ENCODE data around the gene IL9.
"Not testable (repeated sequence)": the region's sequence is repeated elsewhere in the genome, so short reads cannot be mapped to it uniquely, and the experiment has no call there.

IL9 gene

DNA sequence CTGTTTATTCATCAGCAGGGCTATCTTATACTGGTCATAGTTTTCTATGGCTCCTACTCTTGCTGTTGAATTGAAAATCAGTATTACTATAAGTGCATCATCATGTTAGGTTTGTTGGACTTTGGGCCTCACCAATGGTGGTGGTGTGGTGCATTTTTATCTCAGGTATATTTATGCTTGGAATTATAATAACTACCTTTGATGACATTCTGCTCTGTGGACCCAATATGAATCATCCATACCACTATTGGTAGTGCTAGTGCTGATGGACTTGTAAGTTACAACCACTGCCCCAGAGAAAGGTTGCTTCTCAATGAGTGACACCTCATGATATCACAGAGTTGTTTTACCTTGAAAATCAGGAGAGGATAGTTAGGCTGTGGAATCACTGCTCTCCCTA, 28.0 kb downstream of the IL9 start:
- no peak for DNase-seq (ENCODE audit: low read depth)

DNA sequence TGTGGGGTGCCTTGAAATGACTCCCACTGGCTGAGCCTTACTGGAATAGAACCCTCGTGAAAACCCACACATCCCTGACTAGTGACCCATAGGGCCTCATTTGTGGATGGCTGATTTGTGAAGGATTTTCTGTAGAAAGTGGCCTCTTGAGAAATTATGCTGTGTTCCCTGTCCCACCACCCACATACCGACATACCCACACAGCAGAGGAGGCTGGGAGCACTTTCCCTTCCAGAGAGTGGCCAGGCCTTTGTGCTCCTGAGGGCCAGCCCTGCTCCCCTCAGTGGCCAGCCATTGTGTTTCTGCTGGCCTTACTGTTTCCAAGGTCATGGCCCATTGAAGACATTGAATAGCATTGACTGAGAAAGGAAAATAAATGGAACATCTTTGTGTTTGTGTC, 29.6 kb downstream of the IL9 start:
- DNase-seq (ENCODE audit: low read depth) = no peak

DNA sequence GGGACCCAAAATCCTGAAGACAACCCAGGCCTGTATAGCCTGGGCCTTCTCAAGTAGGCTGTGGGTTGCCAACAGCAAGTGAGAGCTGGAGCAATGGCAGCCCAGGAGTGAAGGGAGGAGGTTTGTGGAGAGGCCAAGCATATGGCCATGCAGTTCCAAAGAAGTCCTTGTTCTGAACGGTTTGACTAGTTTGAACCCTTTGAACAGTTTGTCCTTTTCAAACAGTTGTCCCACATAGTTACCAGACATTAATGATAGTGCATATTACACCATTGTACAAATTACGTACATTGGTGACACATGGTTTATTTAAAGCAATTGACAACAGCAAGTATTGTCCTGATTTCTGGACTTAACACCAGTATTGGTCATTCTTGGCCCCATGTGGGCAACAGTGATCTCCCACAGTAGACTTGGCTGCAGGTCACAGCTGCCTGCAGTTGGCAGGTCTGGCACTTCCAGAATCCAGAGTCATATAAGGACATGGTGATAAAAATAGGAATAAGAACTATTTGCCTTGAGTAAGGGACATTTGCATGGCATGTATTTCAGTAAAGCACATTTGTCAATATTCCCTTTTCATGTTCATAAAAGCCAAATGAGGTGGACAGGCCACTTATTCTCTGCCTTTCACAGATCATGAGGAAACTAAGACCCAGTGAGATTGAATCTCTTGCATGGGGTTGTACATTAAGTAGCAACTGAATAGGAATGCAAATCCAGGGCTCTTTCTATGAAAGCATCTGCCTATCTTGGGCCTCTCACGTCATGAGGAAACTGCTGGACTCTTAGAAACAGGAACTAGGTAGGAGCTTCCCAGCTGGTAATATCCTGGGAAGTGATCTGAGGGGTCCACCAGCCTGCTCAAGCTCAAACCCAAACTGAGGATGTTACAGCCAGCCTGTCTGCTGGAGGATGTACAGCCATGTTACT, 30.9 kb downstream of the IL9 start:
- no peak for DNase-seq (ENCODE audit: low read depth)

DNA sequence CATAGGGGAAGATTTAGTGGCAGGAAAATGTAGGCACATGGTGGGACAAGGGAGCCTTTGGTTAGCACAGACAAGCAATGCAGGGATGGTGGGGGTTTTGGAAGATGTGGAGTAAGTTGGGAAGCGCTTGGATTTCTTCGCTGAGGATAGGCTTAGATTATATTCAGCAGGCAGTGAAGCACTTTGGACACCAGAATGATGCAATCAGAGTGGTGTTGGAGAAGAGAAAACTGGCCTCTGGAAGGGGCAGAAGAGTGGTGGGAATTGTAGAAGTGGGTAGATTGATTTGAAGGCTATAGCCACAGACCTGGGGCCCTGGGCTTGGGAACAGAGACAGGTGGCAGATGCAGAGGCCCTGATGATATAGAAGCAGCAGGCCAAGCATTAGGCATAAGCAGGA, 32.9 kb downstream of the IL9 start:
- no peak for DNase-seq (ENCODE audit: low read depth)

DNA sequence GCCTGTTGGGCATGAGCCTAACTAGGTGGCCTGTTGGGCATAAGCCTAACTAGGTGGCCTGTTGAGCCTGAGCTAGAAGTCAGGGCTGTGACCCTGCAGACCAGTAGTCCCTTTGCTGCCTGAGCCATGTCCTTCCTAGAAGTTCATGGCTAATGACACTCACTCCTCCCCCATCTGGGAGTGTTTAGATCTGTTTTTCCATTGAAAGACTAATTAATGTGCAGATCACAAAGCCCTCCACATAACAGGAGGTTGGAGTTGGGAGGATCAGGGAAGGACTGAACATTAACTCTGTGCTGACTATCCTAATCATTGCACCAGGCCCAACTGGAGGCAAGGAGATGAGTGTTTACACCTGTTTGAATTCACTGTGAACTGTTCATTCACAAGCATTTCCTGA, 33.6 kb downstream of the IL9 start:
- no peak for DNase-seq (ENCODE audit: low read depth)

DNA sequence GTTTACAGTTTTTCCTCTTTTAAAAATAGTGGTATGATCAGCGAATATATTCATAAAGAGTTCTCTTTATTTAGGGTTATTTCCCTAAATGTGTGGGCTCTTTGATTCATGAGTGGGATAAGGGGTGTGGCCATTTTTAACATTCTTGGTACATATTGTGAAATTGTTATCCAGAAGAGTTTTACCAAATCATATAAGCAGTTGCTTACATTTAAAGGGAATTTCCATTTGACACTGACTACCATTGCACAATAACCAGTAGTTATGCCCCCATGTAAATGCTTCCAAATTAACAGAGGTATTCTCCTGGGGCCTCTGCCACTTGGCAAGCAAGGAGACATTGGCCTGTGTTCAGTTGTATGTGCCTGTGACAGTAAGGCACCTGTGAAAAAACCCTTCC, 34.0 kb downstream of the IL9 start:
- no peak for DNase-seq (ENCODE audit: low read depth)

DNA sequence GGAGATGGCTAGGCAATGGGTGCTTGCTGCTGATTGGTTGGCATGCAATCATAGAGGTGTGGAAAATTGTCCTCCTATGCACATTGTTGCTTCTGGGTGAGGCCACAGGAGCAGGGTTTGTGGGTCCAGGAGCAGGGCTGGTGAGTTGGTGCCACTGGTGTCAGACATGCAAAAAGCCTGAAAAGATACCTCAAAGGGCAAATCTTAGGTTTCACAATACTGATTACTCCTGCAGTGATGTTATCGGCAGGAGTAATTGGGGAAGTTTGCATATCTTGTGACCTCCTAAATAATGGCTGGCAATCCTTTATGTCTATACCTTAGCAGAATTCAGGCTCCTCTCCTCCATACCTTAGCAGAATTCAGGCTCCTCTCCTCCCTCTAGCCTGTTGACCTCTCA, 36.0 kb downstream of the IL9 start:
- DNase-seq (ENCODE audit: low read depth) = no peak

DNA sequence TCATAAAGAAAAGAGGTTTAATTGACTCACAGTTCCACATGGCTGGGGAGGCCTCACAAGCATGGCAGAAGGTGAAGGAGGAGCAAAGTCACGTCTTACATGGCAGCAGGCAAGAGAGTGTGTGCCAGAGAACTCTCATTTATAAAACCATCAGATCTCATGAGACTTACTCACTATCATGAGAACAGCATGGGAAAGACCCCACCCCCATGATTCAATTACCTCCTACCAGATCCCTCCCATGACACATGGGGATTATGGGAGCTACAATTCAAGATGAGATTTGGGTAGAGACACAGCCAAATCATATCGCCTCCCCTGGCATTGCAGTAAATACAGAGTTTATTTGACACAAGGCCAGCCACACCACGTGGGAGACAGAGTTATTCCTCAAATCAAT, 36.5 kb downstream of the IL9 start:
- DNase-seq (ENCODE audit: low read depth) = not testable (repeated sequence)

DNA sequence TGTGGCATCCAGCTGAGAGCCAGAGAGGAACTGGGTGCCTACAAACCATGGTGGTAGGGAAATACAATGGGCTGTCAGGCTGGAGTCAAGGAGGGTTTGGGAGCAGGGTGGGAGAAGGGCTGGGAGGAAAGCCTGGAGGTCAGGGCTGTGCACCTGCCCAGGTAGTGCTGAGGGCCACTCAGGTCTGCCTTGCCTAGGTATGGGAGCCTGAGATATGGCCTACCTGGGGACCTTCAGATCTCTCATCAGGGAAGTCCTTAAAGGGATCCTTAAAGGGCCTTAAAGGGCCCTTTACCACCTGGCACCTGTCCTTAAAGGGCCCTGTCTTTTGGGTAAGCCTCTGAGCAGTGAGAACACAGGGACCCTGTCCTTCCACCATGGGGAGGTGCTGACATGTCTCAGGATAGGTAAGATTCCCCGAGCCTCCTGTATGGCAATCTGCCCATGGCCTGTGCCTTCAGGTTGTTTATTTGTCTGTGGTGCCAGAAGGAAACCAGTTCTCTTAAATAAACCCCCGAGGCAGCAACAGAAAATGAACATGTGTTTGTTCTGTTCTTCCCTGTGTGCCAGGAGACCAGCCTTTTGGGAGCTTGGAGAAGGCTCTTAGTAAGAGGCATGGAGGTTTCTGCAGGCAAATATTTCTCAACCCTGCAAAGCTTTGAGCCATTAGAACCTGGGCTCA, 37.9 kb downstream of the IL9 start:
- DNase-seq (ENCODE audit: low read depth) = no peak

DNA sequence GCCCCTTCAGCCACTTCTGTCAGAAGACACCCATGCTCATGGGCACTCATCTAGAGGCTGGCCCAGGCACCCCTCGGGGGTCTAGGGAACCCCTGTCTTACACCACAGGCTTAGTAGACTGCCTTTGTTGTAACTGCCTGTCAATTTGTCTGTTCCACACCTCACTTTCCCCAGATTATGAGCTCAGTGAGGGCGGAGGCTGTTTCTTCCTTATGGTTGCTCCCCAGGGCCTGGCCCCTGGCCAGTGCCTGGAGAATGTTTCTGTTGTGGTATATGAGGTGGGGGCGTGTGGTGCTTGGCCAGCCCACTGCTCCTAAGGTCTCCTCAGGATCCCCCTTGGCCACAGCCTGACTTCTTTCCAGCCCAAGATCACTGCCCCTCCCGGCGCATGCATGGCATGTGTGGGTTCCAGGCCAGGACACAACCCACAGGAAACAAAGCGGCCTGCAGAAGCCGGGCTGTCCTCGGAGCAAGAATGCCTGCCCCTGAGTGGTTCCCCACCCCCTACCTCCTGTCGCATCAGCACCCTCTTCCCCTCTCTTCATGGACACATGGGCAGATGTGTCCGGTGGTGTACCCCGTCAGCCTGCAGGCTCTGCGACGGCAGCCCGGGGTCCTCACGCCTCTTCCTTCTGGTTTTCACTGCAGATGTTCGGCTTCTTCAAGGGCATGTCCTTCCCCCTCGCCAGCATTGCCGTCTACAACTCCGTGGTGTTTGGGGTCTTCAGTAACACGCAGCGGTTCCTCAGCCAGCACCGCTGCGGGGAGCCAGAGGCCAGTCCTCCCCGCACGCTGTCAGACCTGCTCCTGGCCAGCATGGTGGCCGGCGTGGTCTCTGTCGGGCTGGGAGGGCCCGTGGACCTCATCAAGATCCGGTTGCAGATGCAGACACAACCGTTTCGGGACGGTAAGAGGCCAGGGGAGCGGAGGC, 43.5 kb downstream of the IL9 start:
- DNase-seq (ENCODE audit: low read depth) = no peak

DNA sequence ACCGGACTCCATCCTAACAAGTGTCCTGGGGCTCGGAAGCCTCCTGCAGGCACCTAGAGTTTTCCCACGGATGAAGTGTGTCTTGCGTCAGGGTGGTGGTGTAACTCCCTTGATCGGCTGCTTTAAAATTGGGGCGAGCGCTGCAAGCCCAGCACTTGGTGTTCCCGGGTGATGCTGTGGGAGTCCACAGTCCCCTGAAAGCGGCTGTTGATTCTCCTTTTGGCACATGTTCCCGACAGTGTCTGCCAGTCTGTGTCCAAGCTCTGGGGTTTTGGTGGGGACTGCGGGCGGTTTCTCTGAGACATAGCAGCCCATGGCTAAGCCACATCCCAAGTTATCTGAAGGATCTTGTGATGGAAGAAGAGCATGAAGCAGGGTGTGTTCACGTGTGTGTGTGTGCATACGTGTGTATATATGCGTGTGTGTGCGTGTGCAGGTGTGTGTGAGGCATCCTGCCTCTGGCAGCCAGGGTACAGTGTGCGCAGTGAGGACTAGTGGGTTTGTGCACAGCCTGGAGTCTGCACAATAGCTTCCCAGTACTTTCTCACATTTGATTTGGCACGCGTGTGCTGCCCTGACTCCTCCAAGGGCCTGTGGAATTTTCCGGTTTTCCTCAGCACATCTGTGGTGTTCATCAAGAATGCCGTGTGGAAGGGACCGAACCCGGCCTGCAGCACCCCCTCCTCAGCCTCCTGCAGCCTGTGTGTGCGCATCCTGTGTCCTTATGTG, 44.3 kb downstream of the IL9 start:
- DNase-seq (ENCODE audit: low read depth) = no peak

DNA sequence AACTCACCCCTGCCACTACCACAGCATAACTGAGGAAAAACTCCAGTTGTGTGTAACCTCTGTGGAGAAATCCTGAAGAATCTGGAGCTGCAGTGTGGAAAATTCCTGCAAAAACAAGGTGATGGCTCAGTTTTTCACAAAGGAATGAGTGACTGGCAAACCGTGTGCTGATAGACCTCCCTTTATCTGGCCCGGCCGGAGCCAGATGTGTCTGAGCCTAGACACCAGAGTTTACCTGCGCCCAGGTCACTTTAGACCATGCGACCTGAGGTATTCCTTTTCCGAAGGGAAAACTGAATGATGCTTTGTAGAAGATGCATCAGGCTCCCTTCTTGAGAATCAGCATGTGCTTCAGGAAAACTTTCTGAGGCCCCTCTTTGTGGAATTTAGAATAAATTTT, 45.0 kb downstream of the IL9 start:
- DNase-seq (ENCODE audit: low read depth) = no peak

DNA sequence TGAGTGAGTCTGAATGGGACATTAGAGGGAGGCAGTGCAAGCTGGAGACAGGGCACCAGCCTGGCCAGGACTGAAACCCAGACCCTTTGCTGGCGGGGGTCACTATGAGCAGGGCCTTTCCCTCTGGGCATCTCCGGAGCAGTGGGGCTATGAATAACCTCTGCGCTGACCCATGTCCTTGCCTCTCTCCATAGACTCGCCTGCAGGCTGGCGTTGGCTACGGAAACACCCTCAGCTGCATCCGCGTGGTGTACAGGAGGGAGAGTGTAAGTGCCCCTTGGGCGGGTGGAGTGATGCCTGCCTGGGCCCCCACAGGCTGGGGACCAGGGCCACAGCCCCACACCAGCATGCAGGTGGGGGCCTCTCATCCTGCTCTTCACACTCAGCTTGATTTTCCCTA, 45.4 kb downstream of the IL9 start:
- no peak for DNase-seq (ENCODE audit: low read depth)

DNA sequence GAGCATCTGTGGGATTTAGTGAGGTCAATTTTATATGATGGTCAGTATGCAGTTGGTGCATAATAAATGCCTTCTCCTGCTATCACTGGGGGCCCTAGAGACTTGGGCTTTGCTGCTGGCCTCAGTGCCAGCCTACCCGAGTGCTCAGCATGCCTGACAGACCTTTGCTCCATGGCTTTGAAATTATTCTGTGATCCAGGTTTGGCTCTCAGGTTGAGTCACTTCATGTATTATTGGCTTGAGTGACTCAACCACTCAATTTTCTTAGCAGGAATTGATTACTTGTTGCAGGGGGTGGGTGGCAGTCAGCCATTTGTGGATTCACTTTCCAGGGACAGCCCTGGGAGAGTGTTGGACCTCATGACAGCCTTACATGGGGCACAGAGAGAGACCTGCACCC, 47.7 kb downstream of the IL9 start:
- DNase-seq (ENCODE audit: low read depth) = no peak

DNA sequence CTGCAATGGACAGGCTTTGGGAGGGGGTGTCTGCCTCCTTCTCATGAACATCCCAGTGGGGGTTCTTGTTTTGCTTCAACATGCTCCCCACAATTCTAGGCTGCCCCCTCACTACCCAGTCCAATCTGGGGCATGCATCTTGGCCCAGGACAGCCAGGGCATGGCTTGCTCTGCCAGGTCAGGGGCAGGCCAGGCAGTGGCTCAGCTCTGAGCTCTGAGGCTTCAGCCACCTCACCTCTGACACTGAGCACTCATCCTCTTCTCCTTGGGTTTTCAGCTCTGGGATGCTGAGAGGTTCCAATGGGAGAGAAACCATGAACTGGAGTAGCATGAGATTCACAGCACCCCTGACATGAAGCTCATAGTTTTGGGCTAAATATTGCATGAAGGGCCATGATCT, 49.3 kb downstream of the IL9 start:
- DNase-seq (ENCODE audit: low read depth) = no peak

DNA sequence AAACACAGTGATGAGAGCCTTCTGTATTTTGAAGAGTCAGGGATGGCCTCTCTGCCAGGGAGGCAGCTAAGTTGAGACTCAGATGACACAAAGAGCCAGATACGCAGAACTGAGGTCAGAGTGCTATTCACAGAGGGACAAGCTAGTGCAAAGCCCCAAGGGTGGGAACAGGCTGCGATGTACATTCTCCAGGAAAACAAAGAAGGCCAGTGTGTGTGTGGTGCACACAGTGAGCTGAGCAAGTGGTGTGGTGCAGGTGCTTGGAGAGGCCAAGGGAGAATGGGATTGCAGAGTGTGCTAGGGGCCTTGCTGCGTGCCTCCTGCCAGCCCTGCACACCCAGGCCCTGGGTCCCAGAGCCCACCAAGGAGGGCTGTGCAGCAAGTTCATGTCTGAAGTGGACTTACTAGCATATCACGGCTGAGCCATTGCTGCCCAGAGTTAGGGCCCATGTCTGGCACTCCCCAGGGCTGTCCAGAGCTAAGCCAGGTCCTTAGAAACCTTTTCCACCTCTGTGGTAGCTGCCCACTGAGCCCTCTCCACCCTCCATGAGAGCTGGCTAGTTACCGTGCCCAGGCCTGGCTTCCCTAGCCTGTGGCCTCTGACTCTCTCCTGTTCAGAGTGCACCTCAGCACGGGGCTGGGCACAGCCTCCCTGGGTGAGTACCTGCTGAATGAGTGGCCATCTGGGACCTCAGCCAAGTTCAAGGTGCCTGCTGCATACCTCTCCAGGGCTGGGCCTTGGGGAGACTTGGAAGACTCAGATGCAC, 51.9 kb downstream of the IL9 start:
- DNase-seq (ENCODE audit: low read depth) = no peak

DNA sequence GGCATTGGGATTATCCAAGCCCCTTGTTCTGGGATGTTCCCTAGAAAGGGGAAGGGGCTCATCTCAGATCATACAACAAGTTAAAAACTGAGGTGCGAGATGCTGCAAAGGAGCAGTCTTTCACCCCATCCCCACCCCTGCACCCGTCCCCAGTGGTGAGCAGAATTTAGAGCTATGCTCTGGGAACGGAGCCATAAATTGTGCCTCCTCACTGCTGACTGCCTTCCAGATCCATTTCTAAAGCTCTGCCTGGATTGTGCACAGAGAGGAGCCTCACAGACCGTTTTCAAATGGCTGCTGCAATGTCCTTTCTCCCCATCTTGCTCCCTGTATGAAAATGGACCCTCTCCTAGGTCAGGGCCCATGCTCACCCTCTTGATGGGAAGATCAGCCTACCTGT, 52.9 kb downstream of the IL9 start:
- DNase-seq (ENCODE audit: low read depth) = no peak

Measured in stimulated activated CD8-positive, alpha-beta memory T cell treated with anti-CD3 and anti-CD28 coated beads, Interleukin-15, amount 100 ng/mL, for 1 hour (primary cell).